ENCODE data around the gene GPHA2.

DNA sequence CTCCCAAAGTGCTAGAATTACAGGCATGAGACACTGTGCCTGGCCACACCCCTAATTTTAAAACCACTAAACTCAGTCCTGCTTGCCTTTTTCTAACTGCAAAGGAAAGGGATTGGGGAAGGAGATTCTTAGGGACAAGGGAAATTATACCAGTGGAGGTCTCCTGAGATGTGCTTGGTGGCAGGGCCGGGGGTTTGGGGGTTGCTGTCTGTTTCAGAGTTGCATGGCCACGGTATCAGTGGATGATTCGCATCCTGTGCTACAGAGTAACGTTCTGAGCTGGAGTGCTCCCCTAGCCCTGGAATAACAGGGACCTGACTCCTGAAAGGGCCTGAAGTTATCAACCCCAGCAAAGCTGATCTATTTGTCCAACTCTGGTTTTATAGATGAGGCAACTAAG, 846 bp upstream of the GPHA2 start:
- no peak for TF ChIP-seq POLR2AphosphoS5 (IDR thresholded peaks at IDR 0.05)
- TF ChIP-seq, protein P1, sequence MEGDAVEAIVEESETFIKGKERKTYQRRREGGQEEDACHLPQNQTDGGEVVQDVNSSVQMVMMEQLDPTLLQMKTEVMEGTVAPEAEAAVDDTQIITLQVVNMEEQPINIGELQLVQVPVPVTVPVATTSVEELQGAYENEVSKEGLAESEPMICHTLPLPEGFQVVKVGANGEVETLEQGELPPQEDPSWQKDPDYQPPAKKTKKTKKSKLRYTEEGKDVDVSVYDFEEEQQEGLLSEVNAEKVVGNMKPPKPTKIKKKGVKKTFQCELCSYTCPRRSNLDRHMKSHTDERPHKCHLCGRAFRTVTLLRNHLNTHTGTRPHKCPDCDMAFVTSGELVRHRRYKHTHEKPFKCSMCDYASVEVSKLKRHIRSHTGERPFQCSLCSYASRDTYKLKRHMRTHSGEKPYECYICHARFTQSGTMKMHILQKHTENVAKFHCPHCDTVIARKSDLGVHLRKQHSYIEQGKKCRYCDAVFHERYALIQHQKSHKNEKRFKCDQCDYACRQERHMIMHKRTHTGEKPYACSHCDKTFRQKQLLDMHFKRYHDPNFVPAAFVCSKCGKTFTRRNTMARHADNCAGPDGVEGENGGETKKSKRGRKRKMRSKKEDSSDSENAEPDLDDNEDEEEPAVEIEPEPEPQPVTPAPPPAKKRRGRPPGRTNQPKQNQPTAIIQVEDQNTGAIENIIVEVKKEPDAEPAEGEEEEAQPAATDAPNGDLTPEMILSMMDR (IDR thresholded peaks at IDR 0.05): no peak
- no peak for TF ChIP-seq POLR2A (IDR thresholded peaks at IDR 0.05; ENCODE audit: low read depth)
- no peak for TF ChIP-seq EP300 (IDR thresholded peaks at IDR 0.05)

Data from esophagus muscularis mucosa (tissue), 4 donors.